ENCODE results near the gene NFKB2. TPM values are rescaled to one million over a fixed set of nuclear protein-coding genes. Genes with fewer than 3 reads are reported as not detected.

Gene NFKB2
- total RNA-seq, 2 experiments from 2014 or later, result 240 to 256 TPM

DNA sequence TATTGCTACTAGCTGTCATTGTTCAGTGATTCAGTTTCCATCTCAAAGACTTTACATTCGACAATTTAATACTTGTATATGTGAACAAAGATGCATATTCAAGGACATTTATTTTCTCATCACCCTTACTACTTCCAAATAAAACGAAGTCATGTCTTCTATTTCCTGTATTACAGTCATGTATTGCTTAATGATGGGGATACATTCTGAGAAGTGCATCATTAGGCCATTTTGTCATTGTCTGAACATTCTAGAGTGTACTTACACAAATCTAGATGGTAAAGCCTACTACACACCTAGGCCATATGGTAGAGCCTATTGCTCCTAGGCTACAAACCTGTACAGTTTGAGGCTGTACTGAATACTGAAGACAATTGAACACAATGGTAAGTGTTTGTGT, 49.3 kb downstream of the NFKB2 start:
- H3K9me3 Mint-ChIP-seq, result no peaks in the 10 kb centered on the region
- intact Hi-C loops (cut with DNase I, micrococcal nuclease), result no loop called here

DNA sequence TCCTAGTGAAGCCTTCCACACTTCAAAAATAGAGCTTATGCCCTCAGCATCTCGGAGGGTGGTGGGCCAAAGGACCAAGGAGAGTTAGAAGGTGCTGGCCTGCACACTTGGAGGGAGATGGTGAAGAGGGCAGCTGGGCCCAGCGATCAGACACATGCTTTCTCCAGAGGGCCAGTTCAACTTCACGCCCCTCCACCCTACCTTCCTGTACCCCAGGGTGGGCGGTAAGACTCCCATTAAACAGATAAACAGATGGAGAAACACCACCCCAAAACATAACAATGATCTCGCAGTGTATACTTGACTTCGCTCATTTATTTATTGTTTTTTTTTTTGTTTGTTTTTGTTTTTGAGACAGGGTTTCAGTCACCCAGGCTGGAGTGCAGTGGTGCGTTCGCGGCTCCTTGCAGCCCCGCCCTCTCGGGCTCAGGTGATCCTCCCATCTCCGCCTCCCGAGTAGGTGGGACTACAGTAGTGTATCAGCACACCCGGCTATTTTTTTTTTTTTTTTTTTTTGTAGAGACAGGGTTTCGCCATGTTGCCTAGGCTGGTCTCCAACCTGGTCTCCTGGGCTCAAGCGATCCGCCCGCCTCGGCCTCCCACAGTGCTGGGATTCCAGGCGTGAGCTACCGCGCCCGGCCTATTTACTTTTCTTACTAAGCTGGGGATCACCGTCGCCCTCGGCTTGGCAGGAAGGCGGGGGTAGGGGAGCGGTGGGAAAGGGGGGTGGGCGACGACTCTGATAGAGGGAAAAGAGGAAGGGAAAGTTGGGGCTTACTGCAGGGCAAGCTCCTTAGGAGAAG, 54.0 kb downstream of the NFKB2 start:
- H3K36me3 Mint-ChIP-seq (ENCODE audit: low read depth), result peaks cover 22% of the 10 kb centered on the region
- peak overlapping the region; percentile 83 for H3K4me3 ChIP-seq (ENCODE audit: low read length)
- ATAC-seq (ENCODE audit: poor library complexity) (peak; percentile 74), DNase-seq (peak; percentile 73 to 95 (median 84))
- peaks cover 41% of the 10 kb centered on the region for H3K4me1 ChIP-seq (ENCODE audit: insufficient read depth, low read length)
- H3K4me1 Mint-ChIP-seq (ENCODE audit: low read depth), result peaks cover 21% of the 10 kb centered on the region
- no peaks in the 10 kb centered on the region for H3K27me3 ChIP-seq (ENCODE audit: control insufficient read depth in 1 of 2, insufficient read depth in 2 of 2, low read length in 2 of 2)
- peak overlapping the region; percentile 78 for H3K27ac Mint-ChIP-seq
- ChIA-PET CTCF (interaction anchor here (0.7 to 4.1 kb wide), 7 partner anchors 12 to 500 kb away, joined by 3 to 19 read pairs (median 4); partner anchors contain the start of gene FBXL15), POLR2A (interaction anchor here (1.0 to 6.8 kb wide), 19 partner anchors 12 to 331 kb away, joined by 3 to 131 read pairs (median 6); partner anchors contain the start of genes ACTR1A, CUEDC2, FBXL15 and GBF1)
- intact Hi-C loops (cut with DNase I, micrococcal nuclease), result loop anchor here (1.0 to 5.0 kb wide), 6 partner anchors 15 to 55 kb away; partner anchors contain the start of genes ACTR1A (in 1 of the 2), CUEDC2 (in 1 of the 2), NFKB2 (in 1 of the 2) and SUFU (in 1 of the 2)
- peak overlapping the region; percentile 94 for H3K4me3 Mint-ChIP-seq
- TF ChIP-seq, protein P1, sequence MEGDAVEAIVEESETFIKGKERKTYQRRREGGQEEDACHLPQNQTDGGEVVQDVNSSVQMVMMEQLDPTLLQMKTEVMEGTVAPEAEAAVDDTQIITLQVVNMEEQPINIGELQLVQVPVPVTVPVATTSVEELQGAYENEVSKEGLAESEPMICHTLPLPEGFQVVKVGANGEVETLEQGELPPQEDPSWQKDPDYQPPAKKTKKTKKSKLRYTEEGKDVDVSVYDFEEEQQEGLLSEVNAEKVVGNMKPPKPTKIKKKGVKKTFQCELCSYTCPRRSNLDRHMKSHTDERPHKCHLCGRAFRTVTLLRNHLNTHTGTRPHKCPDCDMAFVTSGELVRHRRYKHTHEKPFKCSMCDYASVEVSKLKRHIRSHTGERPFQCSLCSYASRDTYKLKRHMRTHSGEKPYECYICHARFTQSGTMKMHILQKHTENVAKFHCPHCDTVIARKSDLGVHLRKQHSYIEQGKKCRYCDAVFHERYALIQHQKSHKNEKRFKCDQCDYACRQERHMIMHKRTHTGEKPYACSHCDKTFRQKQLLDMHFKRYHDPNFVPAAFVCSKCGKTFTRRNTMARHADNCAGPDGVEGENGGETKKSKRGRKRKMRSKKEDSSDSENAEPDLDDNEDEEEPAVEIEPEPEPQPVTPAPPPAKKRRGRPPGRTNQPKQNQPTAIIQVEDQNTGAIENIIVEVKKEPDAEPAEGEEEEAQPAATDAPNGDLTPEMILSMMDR (IDR thresholded peaks at IDR 0.05), result no peak
- H3K27ac ChIP-seq (ENCODE audit: low read depth in 1 of 2, low read length in 2 of 2), result peak overlapping the region; percentile 79 to 80
- no peaks in the 10 kb centered on the region for H3K9me3 ChIP-seq (ENCODE audit: control insufficient read depth in 1 of 2, insufficient read depth in 1 of 2, low read length in 2 of 2)
- H3K36me3 ChIP-seq (ENCODE audit: insufficient read depth, low read length), result peaks cover 3% of the 10 kb centered on the region
- H3K9me3 Mint-ChIP-seq, result no peaks in the 10 kb centered on the region
- H3K27me3 Mint-ChIP-seq, result no peaks in the 10 kb centered on the region

More for the DNA sequence above, 49.3 kb downstream of the NFKB2 start:
- Histone ChIP-seq H3K27me3 (ENCODE audit: control insufficient read depth in 1 of 2, insufficient read depth in 2 of 2, low read length in 2 of 2) (no peaks in the 10 kb centered on the region), H3K4me3 (ENCODE audit: low read length) (no peak overlapping the region), H3K27ac (ENCODE audit: low read depth in 1 of 2, low read length in 2 of 2) (no peak overlapping the region), H3K4me1 (ENCODE audit: insufficient read depth, low read length) (peaks cover 10% of the 10 kb centered on the region), H3K36me3 (ENCODE audit: insufficient read depth, low read length) (no peaks in the 10 kb centered on the region), H3K9me3 (ENCODE audit: control insufficient read depth in 1 of 2, insufficient read depth in 1 of 2, low read length in 2 of 2) (no peaks in the 10 kb centered on the region)
- TF ChIP-seq, protein P1 (IDR thresholded peaks at IDR 0.05), result no peak
- Mint-ChIP-seq H3K27me3 (no peaks in the 10 kb centered on the region), H3K27ac (no peak overlapping the region), H3K36me3 (ENCODE audit: low read depth) (peaks cover 3% of the 10 kb centered on the region), H3K4me1 (ENCODE audit: low read depth) (peaks cover 8% of the 10 kb centered on the region), H3K4me3 (no peak overlapping the region)
- ATAC-seq (ENCODE audit: poor library complexity) (no peak), DNase-seq (no peak)
- CTCF ChIA-PET, result no interaction called here
- POLR2A ChIA-PET, result no interaction called here

DNA sequence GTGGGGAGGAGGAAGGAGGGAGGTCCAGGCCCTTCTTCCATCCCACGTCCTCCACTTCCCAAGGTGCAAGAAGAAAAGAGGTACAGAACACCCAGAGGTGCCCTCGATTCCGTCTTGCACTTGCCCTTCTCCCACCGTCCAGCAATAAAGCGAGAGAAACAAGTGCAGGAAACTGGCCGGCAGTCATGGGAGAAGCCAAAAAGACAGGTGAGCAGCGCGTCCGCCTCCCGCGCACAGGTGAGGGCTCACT, 54.5 kb downstream of the NFKB2 start:
- no peaks in the 10 kb centered on the region for H3K9me3 Mint-ChIP-seq
- Histone ChIP-seq H3K4me1 (ENCODE audit: insufficient read depth, low read length) (peaks cover 41% of the 10 kb centered on the region), H3K27ac (ENCODE audit: low read depth in 1 of 2, low read length in 2 of 2) (peak overlapping the region; percentile 79 to 80), H3K4me3 (ENCODE audit: low read length) (peak overlapping the region; percentile 83), H3K27me3 (ENCODE audit: control insufficient read depth in 1 of 2, insufficient read depth in 2 of 2, low read length in 2 of 2) (no peaks in the 10 kb centered on the region), H3K36me3 (ENCODE audit: insufficient read depth, low read length) (peaks cover 3% of the 10 kb centered on the region), H3K9me3 (ENCODE audit: control insufficient read depth in 1 of 2, insufficient read depth in 1 of 2, low read length in 2 of 2) (no peaks in the 10 kb centered on the region)
- no peak for DNase-seq
- ATAC-seq (ENCODE audit: poor library complexity), result no peak
- H3K4me3 Mint-ChIP-seq, result peak overlapping the region; percentile 94
- H3K27ac Mint-ChIP-seq, result peak overlapping the region; percentile 78
- ChIA-PET CTCF (interaction anchor here (0.7 to 4.1 kb wide), 7 partner anchors 11 to 500 kb away, joined by 3 to 19 read pairs (median 4); partner anchors contain the start of gene FBXL15), POLR2A (interaction anchor here (0.6 to 6.8 kb wide), 25 partner anchors 11 to 331 kb away, joined by 3 to 131 read pairs (median 5); partner anchors contain the start of genes ACTR1A, CUEDC2, FBXL15 and GBF1)
- H3K36me3 Mint-ChIP-seq (ENCODE audit: low read depth), result peaks cover 25% of the 10 kb centered on the region
- intact Hi-C loops (cut with DNase I, micrococcal nuclease), result loop anchor here (1.0 to 5.0 kb wide), 5 partner anchors 17 to 56 kb away; partner anchors contain the start of genes ACTR1A (in 1 of the 2), CUEDC2 (in 1 of the 2), NFKB2 (in 1 of the 2) and SUFU (in 1 of the 2)
- no peaks in the 10 kb centered on the region for H3K27me3 Mint-ChIP-seq
- H3K4me1 Mint-ChIP-seq (ENCODE audit: low read depth), result peaks cover 21% of the 10 kb centered on the region
- TF ChIP-seq, protein P1 (IDR thresholded peaks at IDR 0.05), result no peak
